Neural progenitor cell (in vitro differentiated cells): Measurements from ENCODE around the gene TMC4. TPM values are rescaled to one million over a fixed set of nuclear protein-coding genes. Genes with fewer than 3 reads are reported as not detected.

Source experiments
- DNase-seq: peaks from one replicate; pipeline ENCODE4 v3.0.0-alpha.2; 2016; ENCODE audit warnings: low spot score
- H2AFZ ChIP-seq: fragments of 200-600 bp; sonication (generic); replicated peaks from 2 replicates; pipeline ENCODE4 v1.6.1; 2016; ENCODE audit warnings: antibody characterized with exemption
- H3F3A ChIP-seq: fragments of 200-600 bp; sonication (generic); 2 replicates; pipeline ENCODE4 v1.6.1; 2016; ENCODE audit warnings: antibody characterized with exemption, low read depth
- H3K27ac ChIP-seq: fragments of 200-600 bp; sonication (generic); 2 replicates; pipeline ENCODE4 v1.5.1; 2016; ENCODE audit warnings: mild to moderate bottlenecking
- H3K27me3 ChIP-seq: fragments of 200-600 bp; sonication (generic); 2 replicates; pipeline ENCODE4 v1.6.1; 2016; ENCODE audit warnings: mild to moderate bottlenecking, moderate library complexity
- H3K36me3 ChIP-seq: fragments of 200-600 bp; sonication (generic); 2 replicates; pipeline ENCODE4 v1.5.1; 2016
- H3K4me1 ChIP-seq: fragments of 200-600 bp; sonication (generic); 2 replicates; pipeline ENCODE4 v1.6.1; 2016; ENCODE audit warnings: mixed run types
- H3K4me2 ChIP-seq: fragments of 200-600 bp; sonication (generic); 2 replicates; pipeline ENCODE4 v1.6.1; 2016
- H3K4me3 ChIP-seq: fragments of 200-600 bp; sonication (generic); 2 replicates; pipeline ENCODE4 v1.5.1; 2016
- H3K79me2 ChIP-seq: fragments of 200-600 bp; sonication (generic); 2 replicates; pipeline ENCODE4 v1.6.1; 2016; ENCODE audit warnings: low read depth
- H3K9ac ChIP-seq: fragments of 200-600 bp; sonication (generic); 2 replicates; pipeline ENCODE4 v1.6.1; 2016
- H3K9me3 ChIP-seq: fragments of 200-600 bp; sonication (generic); 2 replicates; pipeline ENCODE4 v1.5.1; 2016; ENCODE audit warnings: low read depth
- H4K20me1 ChIP-seq: fragments of 200-600 bp; sonication (generic); 2 replicates; pipeline ENCODE4 v1.6.1; 2016; ENCODE audit warnings: low read depth
- H3K27ac Mint-ChIP-seq: 3 replicates; pipeline ENCODE4 v1.8.0; 2021; ENCODE audit warnings: mixed read lengths
- H3K27me3 Mint-ChIP-seq: 2 replicates; pipeline ENCODE4 v1.8.0; 2022; ENCODE audit warnings: low read depth, mild to moderate bottlenecking, inconsistent platforms, moderate library complexity, mixed read lengths; ENCODE audit not compliant: insufficient read depth
- H3K36me3 Mint-ChIP-seq: 3 replicates; pipeline ENCODE4 v1.8.0; 2021; ENCODE audit warnings: mixed read lengths
- H3K4me1 Mint-ChIP-seq: 3 replicates; pipeline ENCODE4 v1.8.0; 2021; ENCODE audit warnings: mixed read lengths
- H3K4me3 Mint-ChIP-seq: 3 replicates; pipeline ENCODE4 v1.8.0; 2021; ENCODE audit warnings: mild to moderate bottlenecking, moderate library complexity, mixed read lengths
- H3K9me3 Mint-ChIP-seq: 3 replicates; pipeline ENCODE4 v1.8.0; 2020; ENCODE audit warnings: mixed read lengths
- EZH2 ChIP-seq: fragments of 200-600 bp; sonication (generic); IDR thresholded peaks from 2 replicates; pipeline ENCODE4 v1.6.1; 2017; ENCODE audit warnings: antibody characterized with exemption, mild to moderate bottlenecking, moderate library complexity
- EZH2phosphoT487 ChIP-seq: fragments of 200-600 bp; sonication (generic); IDR thresholded peaks from 2 replicates; pipeline ENCODE4 v1.6.1; 2017; ENCODE audit warnings: antibody characterized with exemption
- total RNA-seq: library from RNA; depleted of rRNA; stranded (reverse); fragments of >200 nt; gene quantifications from 2 replicates; pipeline ENCODE4 v1.2.3, GENCODE V29; 2015; ENCODE audit warnings: low replicate concordance
- TF ChIP-seq, protein P1 (sequence below): fragments of 200-600 bp; sonication (generic); IDR thresholded peaks from 2 replicates; pipeline ENCODE4 v1.5.1; 2017; ENCODE audit warnings: antibody characterized with exemption, mild to moderate bottlenecking

The TMC4 gene
- total RNA-seq, 1 donor from 2014 or later: not detected

DNA sequence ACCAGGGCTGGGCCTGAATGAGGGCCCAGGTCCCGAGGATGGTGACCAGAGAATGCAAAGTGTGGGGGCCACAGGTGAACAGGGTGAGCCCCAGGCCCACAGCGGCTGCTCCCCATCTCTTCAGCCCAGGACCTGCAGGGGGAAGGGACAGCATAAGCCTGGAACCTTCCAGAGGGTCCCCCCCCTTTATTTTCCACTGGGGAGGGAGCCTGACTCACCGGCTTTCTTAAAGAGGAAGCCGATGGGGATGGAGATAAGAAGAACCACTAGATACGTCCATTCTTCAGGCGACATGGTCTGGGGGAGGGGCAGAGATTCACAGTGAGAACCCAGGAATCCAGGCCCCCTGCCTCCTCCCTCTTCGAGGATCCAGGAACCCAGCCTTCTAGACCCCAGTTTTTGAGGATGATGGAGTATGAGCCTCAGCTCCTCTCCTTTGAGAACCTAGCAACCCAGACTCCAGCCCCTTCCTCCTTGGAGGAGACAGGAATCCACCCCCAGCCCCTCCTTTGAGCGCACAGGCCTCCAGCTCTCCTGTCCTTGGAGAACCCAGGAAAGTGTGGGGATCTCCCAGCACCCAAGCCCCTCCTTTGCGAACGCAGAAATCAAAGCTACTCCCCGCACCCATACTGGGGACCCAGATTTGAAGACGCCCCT is 15.4 kb upstream of the TMC4 start:
- H3K4me3 Mint-ChIP-seq: peak overlapping the region; percentile 92
- peak overlapping the region; percentile 92 for H3K27ac Mint-ChIP-seq
- Histone ChIP-seq H3K27me3 (no peaks in the 10 kb centered on the region), H3K36me3 (peaks cover 3% of the 10 kb centered on the region), H3K9me3 (no peaks in the 10 kb centered on the region), H3K9ac (peak overlapping the region; percentile 78), H3K27ac (no peak overlapping the region), H3F3A (peaks cover 21% of the 10 kb centered on the region), H3K4me2 (peak overlapping the region; percentile 88), H4K20me1 (peaks cover 21% of the 10 kb centered on the region), H2AFZ (no peak overlapping the region), H3K4me3 (peak overlapping the region; percentile 80), H3K79me2 (peaks cover 37% of the 10 kb centered on the region), H3K4me1 (peaks cover 16% of the 10 kb centered on the region)
- peaks cover 22% of the 10 kb centered on the region for H3K4me1 Mint-ChIP-seq
- peak; percentile 53 for DNase-seq
- TF ChIP-seq EZH2: no peak
- TF ChIP-seq EZH2phosphoT487: no peak
- TF ChIP-seq, protein P1, sequence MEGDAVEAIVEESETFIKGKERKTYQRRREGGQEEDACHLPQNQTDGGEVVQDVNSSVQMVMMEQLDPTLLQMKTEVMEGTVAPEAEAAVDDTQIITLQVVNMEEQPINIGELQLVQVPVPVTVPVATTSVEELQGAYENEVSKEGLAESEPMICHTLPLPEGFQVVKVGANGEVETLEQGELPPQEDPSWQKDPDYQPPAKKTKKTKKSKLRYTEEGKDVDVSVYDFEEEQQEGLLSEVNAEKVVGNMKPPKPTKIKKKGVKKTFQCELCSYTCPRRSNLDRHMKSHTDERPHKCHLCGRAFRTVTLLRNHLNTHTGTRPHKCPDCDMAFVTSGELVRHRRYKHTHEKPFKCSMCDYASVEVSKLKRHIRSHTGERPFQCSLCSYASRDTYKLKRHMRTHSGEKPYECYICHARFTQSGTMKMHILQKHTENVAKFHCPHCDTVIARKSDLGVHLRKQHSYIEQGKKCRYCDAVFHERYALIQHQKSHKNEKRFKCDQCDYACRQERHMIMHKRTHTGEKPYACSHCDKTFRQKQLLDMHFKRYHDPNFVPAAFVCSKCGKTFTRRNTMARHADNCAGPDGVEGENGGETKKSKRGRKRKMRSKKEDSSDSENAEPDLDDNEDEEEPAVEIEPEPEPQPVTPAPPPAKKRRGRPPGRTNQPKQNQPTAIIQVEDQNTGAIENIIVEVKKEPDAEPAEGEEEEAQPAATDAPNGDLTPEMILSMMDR: no peak
- H3K27me3 Mint-ChIP-seq: peaks cover 26% of the 10 kb centered on the region
- no peaks in the 10 kb centered on the region for H3K9me3 Mint-ChIP-seq
- peaks cover 18% of the 10 kb centered on the region for H3K36me3 Mint-ChIP-seq

- H3K27me3 Mint-ChIP-seq: peaks cover 22% of the 10 kb centered on the region
- peak overlapping the region; percentile 92 for H3K4me3 Mint-ChIP-seq
- H3K9ac ChIP-seq: no peak overlapping the region
- no peak for DNase-seq
- H3K9me3 Mint-ChIP-seq: no peaks in the 10 kb centered on the region
- no peak overlapping the region for H3K4me2 ChIP-seq
- peaks cover 16% of the 10 kb centered on the region for H3F3A ChIP-seq
- H3K4me3 ChIP-seq: no peak overlapping the region
- peaks cover 14% of the 10 kb centered on the region for H3K4me1 Mint-ChIP-seq
- peaks cover 15% of the 10 kb centered on the region for H3K36me3 Mint-ChIP-seq
- H3K36me3 ChIP-seq: no peaks in the 10 kb centered on the region
- peaks cover 9% of the 10 kb centered on the region for H3K4me1 ChIP-seq
- H2AFZ ChIP-seq: no peak overlapping the region
- H3K27me3 ChIP-seq: no peaks in the 10 kb centered on the region
- peaks cover 14% of the 10 kb centered on the region for H4K20me1 ChIP-seq
- no peak overlapping the region for H3K27ac ChIP-seq
- TF ChIP-seq, protein P1: no peak
- TF ChIP-seq EZH2 (no peak), EZH2phosphoT487 (no peak)
- peaks cover 23% of the 10 kb centered on the region for H3K79me2 ChIP-seq
- no peaks in the 10 kb centered on the region for H3K9me3 ChIP-seq
- H3K27ac Mint-ChIP-seq: peak overlapping the region; percentile 33
These were observed 14.0 kb upstream of the TMC4 start for GRCh38 chr19:54186934-54187381.

DNA sequence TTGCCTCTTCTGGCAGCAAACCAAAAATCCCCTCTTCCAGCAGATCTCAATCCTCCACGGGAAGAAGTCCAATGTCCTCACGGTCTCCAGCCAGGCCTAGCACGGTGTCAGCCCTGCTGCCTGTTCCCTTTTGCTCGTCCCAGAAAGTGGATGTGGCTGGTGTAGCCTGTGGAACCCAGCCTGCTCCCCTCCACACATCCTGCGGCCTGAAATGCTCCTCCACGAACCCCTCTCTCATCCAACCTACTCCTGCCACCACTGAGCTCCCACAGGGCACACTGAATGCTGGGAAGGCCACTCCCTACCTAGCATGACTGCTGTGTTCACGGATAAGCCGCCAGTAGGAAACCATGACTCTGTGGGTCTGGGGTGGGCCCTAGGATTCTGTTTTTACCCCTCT is 13.4 kb upstream of the TMC4 start:
- Histone ChIP-seq H3K27ac (no peak overlapping the region), H3K4me3 (no peak overlapping the region), H3K36me3 (no peaks in the 10 kb centered on the region), H4K20me1 (peaks cover 8% of the 10 kb centered on the region), H3K9me3 (no peaks in the 10 kb centered on the region), H2AFZ (no peak overlapping the region), H3K27me3 (no peaks in the 10 kb centered on the region), H3K9ac (no peak overlapping the region), H3K4me1 (peaks cover 5% of the 10 kb centered on the region), H3K4me2 (no peak overlapping the region), H3K79me2 (peaks cover 21% of the 10 kb centered on the region), H3F3A (peaks cover 10% of the 10 kb centered on the region)
- no peaks in the 10 kb centered on the region for H3K9me3 Mint-ChIP-seq
- H3K27ac Mint-ChIP-seq: peak overlapping the region; percentile 46
- no peak overlapping the region for H3K4me3 Mint-ChIP-seq
- H3K4me1 Mint-ChIP-seq: peaks cover 10% of the 10 kb centered on the region
- peaks cover 15% of the 10 kb centered on the region for H3K36me3 Mint-ChIP-seq
- TF ChIP-seq EZH2: no peak
- no peak for TF ChIP-seq EZH2phosphoT487
- TF ChIP-seq, protein P1: no peak
- no peak for DNase-seq
- H3K27me3 Mint-ChIP-seq: peaks cover 22% of the 10 kb centered on the region
